Keratinocyte (primary cell): ENCODE data around the gene GBP1. TPM values are rescaled to one million over a fixed set of nuclear protein-coding genes. Genes with fewer than 3 reads are reported as not detected.
"Not testable (repeated sequence)": the region's sequence is repeated elsewhere in the genome, so short reads cannot be mapped to it uniquely, and the experiment has no call there.

ENCODE experiments used
- DNase-seq: peaks from one replicate; pipeline ENCODE4 v3.0.0-alpha.2; 2011; ENCODE audit warnings: low read depth, missing footprints, low spot score
- FAIRE-seq: peaks from 2 replicates; lab custom pipeline; 2011; peaks lifted over from hg19 to GRCh38; lab: Jason Lieb, UNC
- H2AFZ ChIP-seq: 2 replicates; pipeline ENCODE4 v1.6.0; 2012; ENCODE audit warnings: low read length, control low read depth, inconsistent platforms; ENCODE audit not compliant: control insufficient read depth
- H3K27ac ChIP-seq: 2 replicates; pipeline ENCODE4 v1.5.1; 2011; ENCODE audit warnings: low read length; ENCODE audit not compliant: control insufficient read depth, insufficient read depth
- H3K27me3 ChIP-seq: 3 replicates; pipeline ENCODE4 v1.6.0; 2011; ENCODE audit warnings: low read length; ENCODE audit not compliant: control insufficient read depth, insufficient read depth; ENCODE audit errors: extremely low read depth
- H3K36me3 ChIP-seq, 2 experiments: 2 replicates in 1 of 2; 3 replicates in 1 of 2; pipeline ENCODE4 v1.5.1; 2011; ENCODE audit warnings: low read length in 2 of 2, mild to moderate bottlenecking in 1 of 2; ENCODE audit not compliant: control insufficient read depth in 2 of 2, insufficient read depth in 2 of 2; ENCODE audit errors: extremely low read depth in 1 of 2
- H3K4me1 ChIP-seq: 3 replicates; pipeline ENCODE4 v1.5.1; 2011; ENCODE audit warnings: low read length; ENCODE audit not compliant: control insufficient read depth, insufficient read depth; ENCODE audit errors: extremely low read depth
- H3K4me2 ChIP-seq: 3 replicates; pipeline ENCODE4 v1.6.0; 2011; ENCODE audit warnings: low read depth, low read length; ENCODE audit not compliant: control insufficient read depth, insufficient read depth; ENCODE audit errors: extremely low read depth
- H3K4me3 ChIP-seq, 3 experiments: fragments of 200-600 bp in 1 of 3; sonication (generic) in 1 of 3; 2 replicates in 2 of 3; 3 replicates in 1 of 3; pipeline ENCODE4 v1.5.1; 2011 to 2016; ENCODE audit warnings: low read length in 3 of 3, mild to moderate bottlenecking in 3 of 3, control low read depth in 2 of 3, inconsistent platforms in 1 of 3, low read depth in 1 of 3, mixed read lengths in 1 of 3, mixed run types in 1 of 3, moderate library complexity in 1 of 3; ENCODE audit not compliant: control insufficient read depth in 2 of 3, insufficient read depth in 2 of 3; ENCODE audit errors: extremely low read depth in 1 of 3
- H3K79me2 ChIP-seq: 2 replicates; pipeline ENCODE4 v1.6.0; 2012; ENCODE audit warnings: low read length; ENCODE audit not compliant: control insufficient read depth, insufficient read depth
- H3K9ac ChIP-seq: 3 replicates; pipeline ENCODE4 v1.6.0; 2011; ENCODE audit warnings: low read length; ENCODE audit not compliant: control insufficient read depth, insufficient read depth; ENCODE audit errors: extremely low read depth
- H3K9me1 ChIP-seq: 3 replicates; pipeline ENCODE4 v1.6.0; 2011; ENCODE audit warnings: low read length; ENCODE audit not compliant: control insufficient read depth, insufficient read depth; ENCODE audit errors: extremely low read depth
- H3K9me3 ChIP-seq: 2 replicates; pipeline ENCODE4 v1.5.1; 2012; ENCODE audit warnings: low read depth, low read length; ENCODE audit not compliant: control insufficient read depth
- H4K20me1 ChIP-seq: 3 replicates; pipeline ENCODE4 v1.6.0; 2011; ENCODE audit warnings: low read length; ENCODE audit not compliant: control insufficient read depth, insufficient read depth; ENCODE audit errors: extremely low read depth
- CTCF ChIP-seq, 3 experiments: IDR thresholded peaks in 1 of 3; conservative IDR thresholded peaks in 1 of 3; optimal IDR thresholded peaks in 1 of 3; 2 replicates in 2 of 3; 3 replicates in 1 of 3; pipeline versions ENCODE3 to v1.5.1; 2011; ENCODE audit warnings: low read length in 3 of 3, mild to moderate bottlenecking in 3 of 3, moderate library complexity in 2 of 3, control low read depth in 1 of 3, inconsistent platforms in 1 of 3; ENCODE audit not compliant: insufficient read depth in 2 of 3; ENCODE audit errors: extremely low read depth in 1 of 3
- EZH2 ChIP-seq: IDR thresholded peaks from one replicate; pipeline ENCODE4 v1.6.1; 2012; ENCODE audit warnings: inconsistent platforms, mild to moderate bottlenecking, low read length, moderate library complexity
- dilution Hi-C: fragments of 300-500 bp; cut with MboI; formaldehyde crosslinking; loops from one replicate; pipeline ENCODE4 v1.7.0; 2020; ENCODE audit warnings: low sequenced_read_pairs; ENCODE audit not compliant: extremely low pct_ligation_motif_present
- polyA plus RNA-seq, 5 experiments: library from polyadenylated mRNA; depleted of rRNA in 3 of 5; stranded (reverse) in 3 of 5; stranded (forward) in 1 of 5; unstranded in 1 of 5; fragments of >200 nt; gene quantifications; 1 replicate in 1 of 5; 2 replicates in 3 of 5; 3 replicates in 1 of 5; pipeline versions ENCODE4 v1.2.1 to v1.2.3, GENCODE V29; 2011 to 2012; ENCODE audit warnings: missing spikeins in 2 of 5, low read depth in 1 of 5, low replicate concordance in 1 of 5

The GBP1 gene
- polyA plus RNA-seq, 1 donor (not counting 4 experiments of a cell fraction or from before 2014, with no cell fraction given): 22.7 TPM

DNA sequence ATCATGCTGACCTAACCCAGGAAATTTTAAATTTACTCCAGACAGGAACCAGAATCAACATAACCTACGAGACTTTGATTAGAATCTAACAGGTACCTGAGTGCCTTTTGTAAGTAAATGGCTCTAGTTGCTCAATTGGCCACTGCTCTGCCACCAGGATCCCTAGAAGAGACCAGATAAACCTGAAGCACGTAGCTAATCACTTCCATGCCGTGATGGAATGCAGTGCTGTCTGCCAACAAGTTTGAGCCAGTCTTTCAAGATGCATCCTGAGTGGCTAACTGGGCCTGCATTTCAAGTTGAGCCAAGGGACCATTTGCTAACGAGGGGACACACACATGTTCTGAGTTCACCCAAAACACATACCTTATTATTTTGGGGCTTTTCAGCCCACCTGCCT, 15.8 kb downstream of the GBP1 start:
- H3K9ac ChIP-seq, H3K4me3 ChIP-seq, H3K9me1 ChIP-seq, H3K9me3 ChIP-seq, H3K36me3 ChIP-seq, H3K79me2 ChIP-seq, dilution Hi-C loops, H2AFZ ChIP-seq, H4K20me1 ChIP-seq, DNase-seq, H3K27me3 ChIP-seq: not testable (repeated sequence)
- peaks cover 14% of the 10 kb centered on the region for H3K4me1 ChIP-seq
- FAIRE-seq: peak; percentile 72
- H3K4me2 ChIP-seq: peak overlapping the region; percentile 20
- H3K27ac ChIP-seq: peak overlapping the region; percentile 25

DNA sequence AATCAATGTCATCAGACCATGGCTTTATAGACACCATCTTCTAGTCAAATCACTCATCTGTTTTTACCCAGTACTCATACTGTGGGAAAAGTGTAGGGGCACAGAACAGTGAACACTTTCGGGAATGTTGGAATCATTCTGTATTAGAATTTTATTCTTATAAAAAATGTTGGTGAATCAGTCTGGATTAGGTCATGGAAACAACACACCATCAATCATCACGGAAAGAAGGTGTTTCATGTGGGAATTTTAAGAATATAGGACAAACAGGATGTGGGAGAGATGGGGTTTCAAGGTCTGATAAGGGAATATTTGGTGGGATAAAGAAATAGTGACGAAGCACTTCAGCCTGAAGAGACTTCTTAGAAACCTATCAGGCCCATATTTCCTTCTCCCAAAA, 17.3 kb downstream of the GBP1 start:
- Histone ChIP-seq H4K20me1 (no peaks in the 10 kb centered on the region), H3K9me1 (no peaks in the 10 kb centered on the region), H3K27ac (no peak overlapping the region), H3K4me1 (peaks cover 14% of the 10 kb centered on the region), H2AFZ (no peak overlapping the region), H3K79me2 (no peaks in the 10 kb centered on the region), H3K9me3 (no peaks in the 10 kb centered on the region), H3K27me3 (no peaks in the 10 kb centered on the region), H3K4me3 (no peak overlapping the region), H3K9ac (no peak overlapping the region), H3K4me2 (no peak overlapping the region), H3K36me3 (no peaks in the 10 kb centered on the region)
- TF ChIP-seq EZH2: no peak
- TF ChIP-seq CTCF (optimal IDR thresholded peaks at IDR 0.05 in 1 of 3, IDR thresholded peaks at IDR 0.05 in 1 of 3, conservative IDR thresholded peaks at IDR 0.05 in 1 of 3; ENCODE audit: extremely low read depth in 1 of 3, insufficient read depth in 2 of 3, low read length in 3 of 3): no peak
- DNase-seq (no peak), FAIRE-seq (no peak)
- dilution Hi-C loops: no loop called here

DNA sequence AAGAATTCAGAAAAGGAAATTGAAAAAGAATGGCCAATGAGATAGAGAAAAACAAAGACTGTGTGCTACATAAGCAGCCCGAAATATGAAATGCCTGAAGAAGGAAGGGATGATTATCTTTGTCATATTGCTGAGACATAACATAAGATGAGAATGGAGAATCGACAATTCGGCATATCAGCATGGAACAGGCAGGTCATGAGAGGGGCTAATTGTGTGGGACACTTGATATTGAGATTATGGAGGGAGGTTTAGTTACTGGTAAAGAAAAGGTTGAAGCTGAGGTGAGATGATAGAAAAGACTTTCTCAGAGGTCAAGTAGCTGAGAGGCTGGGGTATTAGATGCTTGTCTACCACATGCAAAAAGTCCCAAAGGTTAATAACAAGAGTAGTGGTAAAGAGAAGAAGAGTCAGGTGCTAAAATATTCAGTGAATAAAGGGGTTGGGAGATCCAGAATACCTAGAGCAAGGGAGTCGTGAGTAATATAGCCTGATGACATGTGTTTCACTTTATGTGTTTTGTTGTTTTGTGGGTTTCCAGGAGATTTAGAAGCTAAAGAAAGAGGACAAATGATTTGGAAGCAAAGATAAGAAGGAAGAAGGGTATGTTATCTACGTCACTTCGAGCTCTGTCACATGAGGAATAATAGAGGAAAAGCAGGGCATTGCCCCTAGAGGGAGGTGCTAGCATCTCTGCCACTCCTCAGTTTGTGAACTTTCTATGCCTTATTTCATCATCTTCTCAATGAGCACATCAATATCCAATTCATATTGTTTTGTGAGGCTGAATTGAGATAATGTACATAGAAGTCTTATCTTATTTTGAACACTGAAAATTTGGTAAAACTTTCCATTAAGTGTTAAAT, 18.5 kb downstream of the GBP1 start:
- H3K36me3 ChIP-seq, dilution Hi-C loops, H2AFZ ChIP-seq, H3K9ac ChIP-seq, FAIRE-seq, H3K79me2 ChIP-seq, H3K9me1 ChIP-seq, H3K9me3 ChIP-seq, H3K27ac ChIP-seq, H3K27me3 ChIP-seq, DNase-seq, H3K4me3 ChIP-seq, H4K20me1 ChIP-seq, H3K4me2 ChIP-seq: not testable (repeated sequence)
- peaks cover 14% of the 10 kb centered on the region for H3K4me1 ChIP-seq
